ENCODE measurements around the gene MYL7. TPM values are rescaled to one million over a fixed set of nuclear protein-coding genes. Genes with fewer than 3 reads are reported as not detected.
"Not testable (repeated sequence)": the region's sequence is repeated elsewhere in the genome, so short reads cannot be mapped to it uniquely, and the experiment has no call there.

The MYL7 gene
- total RNA-seq, 1 donor from 2014 or later = 11.4 TPM

- DNase-seq (ENCODE audit: low spot score in 2 of 2, unreplicated experiment in 2 of 2) = no peak
- no peak overlapping the region for H3K27ac Mint-ChIP-seq
- no peaks in the 10 kb centered on the region for H3K36me3 Mint-ChIP-seq
- no peak for TF ChIP-seq CTCF (IDR thresholded peaks at IDR 0.05; ENCODE audit: unreplicated experiment)
- H3K9me3 Mint-ChIP-seq = peaks cover 7% of the 10 kb centered on the region
- H3K4me1 Mint-ChIP-seq = no peaks in the 10 kb centered on the region
- peaks cover 48% of the 10 kb centered on the region for H3K27me3 Mint-ChIP-seq (ENCODE audit: low read depth)
- no peak overlapping the region for H3K4me3 Mint-ChIP-seq
Observed at GRCh38 chr7:44173911-44174693, 33.0 kb upstream of the MYL7 start.

- Mint-ChIP-seq H3K4me3 (no peak overlapping the region), H3K36me3 (no peaks in the 10 kb centered on the region), H3K4me1 (no peaks in the 10 kb centered on the region), H3K9me3 (peaks cover 11% of the 10 kb centered on the region), H3K27ac (no peak overlapping the region), H3K27me3 (ENCODE audit: low read depth) (peaks cover 50% of the 10 kb centered on the region)
- no peak for TF ChIP-seq CTCF (IDR thresholded peaks at IDR 0.05; ENCODE audit: unreplicated experiment)
- no peak for DNase-seq (ENCODE audit: low spot score in 2 of 2, unreplicated experiment in 2 of 2)
Observed at GRCh38 chr7:44172803-44173424, 31.8 kb upstream of the MYL7 start.

GRCh38 chr7:44172352-44172751, 31.2 kb upstream of the MYL7 start:
- Mint-ChIP-seq H3K9me3 (peaks cover 11% of the 10 kb centered on the region), H3K36me3 (no peaks in the 10 kb centered on the region), H3K4me1 (no peaks in the 10 kb centered on the region), H3K4me3 (no peak overlapping the region), H3K27me3 (ENCODE audit: low read depth) (peaks cover 51% of the 10 kb centered on the region), H3K27ac (no peak overlapping the region)
- no peak for DNase-seq (ENCODE audit: low spot score in 2 of 2, unreplicated experiment in 2 of 2)
- no peak for TF ChIP-seq CTCF (IDR thresholded peaks at IDR 0.05; ENCODE audit: unreplicated experiment)

- not testable (repeated sequence) for H3K4me1 Mint-ChIP-seq; DNase-seq (ENCODE audit: low spot score in 2 of 2, unreplicated experiment in 2 of 2); H3K36me3 Mint-ChIP-seq; H3K4me3 Mint-ChIP-seq; H3K27ac Mint-ChIP-seq
- Mint-ChIP-seq H3K9me3 (peaks cover 11% of the 10 kb centered on the region), H3K27me3 (ENCODE audit: low read depth) (peaks cover 50% of the 10 kb centered on the region)
Observed at GRCh38 chr7:44171901-44172300, 30.8 kb upstream of the MYL7 start.

- DNase-seq (ENCODE audit: low spot score in 2 of 2, unreplicated experiment in 2 of 2) = no peak
- no peak for TF ChIP-seq CTCF (IDR thresholded peaks at IDR 0.05; ENCODE audit: unreplicated experiment)
- Mint-ChIP-seq H3K27ac (no peak overlapping the region), H3K4me1 (peaks cover 10% of the 10 kb centered on the region), H3K36me3 (no peaks in the 10 kb centered on the region), H3K27me3 (ENCODE audit: low read depth) (peaks cover 14% of the 10 kb centered on the region), H3K4me3 (no peak overlapping the region), H3K9me3 (peaks cover 22% of the 10 kb centered on the region)
Observed at GRCh38 chr7:44167920-44168319, 26.8 kb upstream of the MYL7 start.

- TF ChIP-seq CTCF (IDR thresholded peaks at IDR 0.05; ENCODE audit: unreplicated experiment) = no peak
- Mint-ChIP-seq H3K27ac (no peak overlapping the region), H3K4me3 (no peak overlapping the region), H3K9me3 (peaks cover 10% of the 10 kb centered on the region), H3K4me1 (peaks cover 14% of the 10 kb centered on the region), H3K27me3 (ENCODE audit: low read depth) (peaks cover 6% of the 10 kb centered on the region), H3K36me3 (no peaks in the 10 kb centered on the region)
- DNase-seq (ENCODE audit: low spot score in 2 of 2, unreplicated experiment in 2 of 2) = no peak
Observed at GRCh38 chr7:44163591-44163990, 22.5 kb upstream of the MYL7 start.
